WTC11 (cell line): Measurements from ENCODE around the gene CGB5. TPM values are rescaled to one million over a fixed set of nuclear protein-coding genes. Genes with fewer than 3 reads are reported as not detected.

Source experiments
- ATAC-seq: fragments of 200-7000 bp; cut with Tn5 transposase; 2 replicates; pipeline ENCODE4 v1.10.0; 2021; ENCODE audit warnings: mild to moderate bottlenecking, moderate library complexity
- CTCF ChIA-PET: fragments of 300-600 bp; sonication (Branson Sonifier 250); formaldehyde crosslinking; loops from one replicate; lab custom pipeline; 2021; ENCODE audit warnings: antibody characterized with exemption; lab: Charles Lee
- POLR2A ChIA-PET: fragments of 350-600 bp; sonication (Branson Sonifier 250); formaldehyde crosslinking; loops from one replicate; lab custom pipeline; 2021; ENCODE audit warnings: antibody characterized with exemption; lab: Charles Lee
- DNase-seq: peaks from one replicate; pipeline ENCODE4 v3.0.0; 2021; ENCODE audit warnings: low spot score
- H3K27ac Mint-ChIP-seq: 2 replicates; pipeline ENCODE4 v1.8.0; 2021; ENCODE audit warnings: mixed read lengths
- H3K27me3 Mint-ChIP-seq: 2 replicates; pipeline ENCODE4 v1.8.0; 2021; ENCODE audit warnings: low read depth, mild to moderate bottlenecking, moderate library complexity, mixed read lengths
- H3K36me3 Mint-ChIP-seq: 2 replicates; pipeline ENCODE4 v1.8.0; 2021; ENCODE audit warnings: mixed read lengths
- H3K4me1 Mint-ChIP-seq: 2 replicates; pipeline ENCODE4 v1.8.0; 2022; ENCODE audit warnings: mixed read lengths
- H3K4me3 Mint-ChIP-seq: 2 replicates; pipeline ENCODE4 v1.8.0; 2021; ENCODE audit warnings: mild to moderate bottlenecking, moderate library complexity, mixed read lengths
- H3K9me3 Mint-ChIP-seq: 2 replicates; pipeline ENCODE4 v1.8.0; 2021; ENCODE audit warnings: mixed read lengths
- ATF1 ChIP-seq: sonication (generic); formaldehyde crosslinking; IDR thresholded peaks from 2 replicates; pipeline ENCODE4 v1.8.1; 2023; ENCODE audit warnings: mild to moderate bottlenecking, moderate library complexity, missing genetic modification reagents
- ATF2 ChIP-seq: sonication (generic); formaldehyde crosslinking; IDR thresholded peaks from 2 replicates; pipeline ENCODE4 v1.8.1; 2022; ENCODE audit warnings: low read depth, missing genetic modification reagents, borderline replicate concordance
- ATF3 ChIP-seq: sonication (generic); formaldehyde crosslinking; conservative IDR thresholded peaks from 2 replicates; pipeline ENCODE4 v1.8.1; 2022; ENCODE audit warnings: mild to moderate bottlenecking, missing genetic modification reagents
- CREM ChIP-seq: sonication (generic); formaldehyde crosslinking; IDR thresholded peaks from 2 replicates; pipeline ENCODE4 v1.8.1; 2022; ENCODE audit warnings: mild to moderate bottlenecking, missing genetic modification reagents, moderate library complexity
- ETV6 ChIP-seq: sonication (generic); formaldehyde crosslinking; IDR thresholded peaks from 2 replicates; pipeline ENCODE4 v1.8.1; 2022; ENCODE audit warnings: mild to moderate bottlenecking, missing genetic modification reagents
- JUN ChIP-seq: sonication (generic); formaldehyde crosslinking; IDR thresholded peaks from 2 replicates; pipeline ENCODE4 v1.8.0; 2023; ENCODE audit warnings: mild to moderate bottlenecking, missing genetic modification reagents
- MAX ChIP-seq: sonication (generic); formaldehyde crosslinking; IDR thresholded peaks from 2 replicates; pipeline ENCODE4 v1.8.0; 2022; ENCODE audit warnings: mild to moderate bottlenecking, missing genetic modification reagents
- NFE2L1 ChIP-seq: sonication (generic); formaldehyde crosslinking; IDR thresholded peaks from 2 replicates; pipeline ENCODE4 v1.8.1; 2023; ENCODE audit warnings: missing genetic modification reagents
- TEAD4 ChIP-seq: sonication (generic); formaldehyde crosslinking; IDR thresholded peaks from 2 replicates; pipeline ENCODE4 v1.8.0; 2022; ENCODE audit warnings: mild to moderate bottlenecking, missing genetic modification reagents
- ZNF121 ChIP-seq: sonication (generic); formaldehyde crosslinking; IDR thresholded peaks from 2 replicates; pipeline ENCODE4 v1.8.0; 2023; ENCODE audit warnings: missing genetic modification reagents
- ZNF423 ChIP-seq: fragments of 250-450 bp; sonication (Bioruptor Pico); IDR thresholded peaks from 2 replicates; pipeline ENCODE4 v2.1.2; 2022; ENCODE audit warnings: mild to moderate bottlenecking, moderate library complexity
- microRNA-seq: library from miRNA; unstranded; fragments of <30 nt; microRNA quantifications from one replicate; pipeline ENCODE4 v1.2.0, GENCODE V29; 2022; ENCODE audit warnings: borderline number of aligned reads
- total RNA-seq: library from RNA; stranded (reverse); gene quantifications from 3 replicates; pipeline ENCODE4 v1.2.3, GENCODE V29; 2021

The CGB5 gene
- total RNA-seq, 1 experiment from 2014 or later: 0.35 TPM

- Mint-ChIP-seq H3K4me1 (peaks cover 17% of the 10 kb centered on the region), H3K27me3 (peaks cover 10% of the 10 kb centered on the region)
- TF ChIP-seq ZNF423 (CRISPR knock-in tag): no peak
- no peak for TF ChIP-seq ETV6 (CRISPR knock-in tag)
- no peak for TF ChIP-seq ATF3 (CRISPR knock-in tag)
- TF ChIP-seq, all 79 proteins: peak for 0
- CTCF ChIA-PET: interaction anchor here (2.4 kb wide), 1 partner anchor 11 kb away, joined by 11 read pairs; no protein-coding TSS in a partner anchor
- H3K27ac Mint-ChIP-seq: peak overlapping the region; percentile 97
- DNase-seq: no peak
- H3K9me3 Mint-ChIP-seq: peaks cover 3% of the 10 kb centered on the region; the same call in 1 of the 2 replicates
- ATAC-seq: no peak
- H3K4me3 Mint-ChIP-seq: peak overlapping the region; percentile 96
- peaks cover 37% of the 10 kb centered on the region for H3K36me3 Mint-ChIP-seq
- POLR2A ChIA-PET: interaction anchor here (0.7 kb wide), 1 partner anchor 10 kb away, joined by 4 read pairs; no protein-coding TSS in a partner anchor
Observed at GRCh38 chr19:49086296-49086695, 42.6 kb downstream of the CGB5 start.

GRCh38 chr19:49091391-49092038 is 47.9 kb downstream of the CGB5 start:
- peaks cover 70% of the 10 kb centered on the region for H3K36me3 Mint-ChIP-seq
- H3K4me1 Mint-ChIP-seq: peaks cover 6% of the 10 kb centered on the region
- DNase-seq: no peak
- TF ChIP-seq ATF1 (no peak), NFE2L1 (CRISPR knock-in tag) (no peak), CREM (CRISPR knock-in tag) (no peak), ATF2 (CRISPR knock-in tag) (no peak)
- TF ChIP-seq, all 79 proteins: peak for 0
- Mint-ChIP-seq H3K27me3 (no peaks in the 10 kb centered on the region), H3K9me3 (no peaks in the 10 kb centered on the region), H3K27ac (no peak overlapping the region), H3K4me3 (no peak overlapping the region)
- ChIA-PET POLR2A (no interaction called here), CTCF (interaction anchor here (0.6 kb wide), 1 partner anchor 296 kb away, joined by 3 read pairs; no protein-coding TSS in a partner anchor)
- ATAC-seq: no peak

GRCh38 chr19:49092686-49093085 is 49.0 kb downstream of the CGB5 start:
- DNase-seq (no peak), ATAC-seq (no peak)
- Mint-ChIP-seq H3K27ac (no peak overlapping the region), H3K4me1 (peaks cover 5% of the 10 kb centered on the region; the same call in 1 of the 2 replicates), H3K9me3 (no peaks in the 10 kb centered on the region), H3K27me3 (no peaks in the 10 kb centered on the region), H3K36me3 (peaks cover 66% of the 10 kb centered on the region), H3K4me3 (no peak overlapping the region)
- POLR2A ChIA-PET: no interaction called here
- CTCF ChIA-PET: interaction anchor here (0.6 kb wide), 1 partner anchor 73 kb away, joined by 3 read pairs; no protein-coding TSS in a partner anchor
- TF ChIP-seq ZNF121 (CRISPR knock-in tag) (0 out of 2 replicates have a peak, but pooled peaks have one; percentile 54), TEAD4 (CRISPR knock-in tag) (no peak), MAX (CRISPR knock-in tag) (no peak), JUN (CRISPR knock-in tag) (no peak)

Small RNA genes lying within 50 kb of the gene (microRNA-seq; reads per million reads assigned to microRNA genes)
- gene MIR6798: 1.0 reads per million

Other genes starting within 250 kb of the CGB5 start
- gene BCAT2, start 232.8 kb upstream of the CGB5 start, total RNA-seq: 38.7 to 48.5 TPM (median 47.7 TPM) in 3 replicates
- 11.4 to 18.2 TPM (median 17.0 TPM) in 3 replicates for gene HSD17B14, start 207.4 kb upstream of the CGB5 start, total RNA-seq
- gene PLEKHA4, start 175.2 kb upstream of the CGB5 start, total RNA-seq: 14.8 to 17.7 TPM (median 16.8 TPM) in 3 replicates
- gene PPP1R15A, start 171.4 kb upstream of the CGB5 start, total RNA-seq: 17.0 to 19.5 TPM (median 17.9 TPM) in 3 replicates
- 3.1 to 5.6 TPM (median 3.9 TPM) in 3 replicates for gene TULP2, start 145.1 kb upstream of the CGB5 start, total RNA-seq
- 145 to 153 TPM (median 149 TPM) in 3 replicates for gene NUCB1, start 143.5 kb upstream of the CGB5 start, total RNA-seq
- 3.0 to 3.4 TPM (median 3.1 TPM) in 3 replicates for gene DHDH, start 110.1 kb upstream of the CGB5 start, total RNA-seq
- 346 to 387 TPM (median 351 TPM) in 3 replicates for gene BAX, start 89.0 kb upstream of the CGB5 start, total RNA-seq
- 1,061 to 1,225 TPM (median 1,202 TPM) in 3 replicates for gene FTL, start 78.5 kb upstream of the CGB5 start, total RNA-seq
- 45.9 to 52.0 TPM (median 46.1 TPM) in 3 replicates for gene GYS1, start 50.5 kb upstream of the CGB5 start, total RNA-seq
- 168 to 178 TPM (median 169 TPM) in 3 replicates for gene RUVBL2, start 50.0 kb upstream of the CGB5 start, total RNA-seq
- 1.3 TPM in 1 of 3 replicates, not detected in the others for gene LHB, start 26.8 kb upstream of the CGB5 start, total RNA-seq
- gene CGB3, start 19.5 kb upstream of the CGB5 start, total RNA-seq: not detected in 3 replicates
- 1.1 to 1.2 TPM in 2 of 3 replicates, not detected in the other for gene CGB2, start 12.0 kb upstream of the CGB5 start, total RNA-seq
- gene CGB1, start 7.0 kb upstream of the CGB5 start, total RNA-seq: 0.87 TPM in 1 of 3 replicates, not detected in the others
- 0.31 TPM in 1 of 3 replicates, not detected in the others for gene CGB8, start 5.3 kb downstream of the CGB5 start, total RNA-seq
- gene CGB7, start 13.9 kb downstream of the CGB5 start, total RNA-seq: 1.6 to 2.9 TPM (median 2.7 TPM) in 3 replicates
- gene NTF4, start 21.0 kb downstream of the CGB5 start, total RNA-seq: 3.9 to 7.7 TPM (median 5.0 TPM) in 3 replicates
- gene KCNA7, start 28.9 kb downstream of the CGB5 start, total RNA-seq: 0.09 TPM in 3 replicates
- gene SNRNP70, start 41.6 kb downstream of the CGB5 start, total RNA-seq: 253 to 267 TPM (median 266 TPM) in 3 replicates
- gene LIN7B, start 70.5 kb downstream of the CGB5 start, total RNA-seq: 5.1 to 5.7 TPM (median 5.1 TPM) in 3 replicates
- 3.1 to 3.4 TPM (median 3.2 TPM) in 3 replicates for gene C19orf73, start 75.3 kb downstream of the CGB5 start, total RNA-seq
- gene PPFIA3, start 75.7 kb downstream of the CGB5 start, total RNA-seq: 25.5 to 30.1 TPM (median 27.3 TPM) in 3 replicates
- gene HRC, start 111.5 kb downstream of the CGB5 start, total RNA-seq: 1.9 to 5.0 TPM (median 4.6 TPM) in 3 replicates
- gene TRPM4, start 113.9 kb downstream of the CGB5 start, total RNA-seq: 15.5 to 24.8 TPM (median 23.6 TPM) in 3 replicates